Measurements from ENCODE around the gene USP13. TPM values are rescaled to one million over a fixed set of nuclear protein-coding genes. Genes with fewer than 3 reads are reported as not detected.

Gene USP13
- total and polyA plus RNA-seq, 2 of the 13 experiments (the other 11 are each of a cell fraction or from before 2014, with no cell fraction given), result 15.9 to 36.7 TPM

GRCh38 chr3:179734497-179735281 is 81.8 kb downstream of the USP13 start (continued):
- TF ChIP-seq ESRRA (CRISPR knock-in tag; IDR thresholded peaks at IDR 0.05; ENCODE audit: low read depth), result peak; percentile 78
- peak; percentile 51; the same call in 1 of the 2 replicates for TF ChIP-seq ATF1 (CRISPR knock-in tag; IDR thresholded peaks at IDR 0.05)
- TF ChIP-seq KLF16 (CRISPR knock-in tag; IDR thresholded peaks at IDR 0.05), result peak in 1 of 2 experiments; percentile 62; a peak in 1 of 4 replicates
- TF ChIP-seq HNF1A (IDR thresholded peaks at IDR 0.05; ENCODE audit: low read depth), result peak; percentile 42; the same call in 1 of the 2 replicates
- TF ChIP-seq HNF1A (CRISPR knock-in tag; IDR thresholded peaks at IDR 0.05; ENCODE audit: borderline replicate concordance), result peak; percentile 86; the same call in 1 of the 2 replicates
- TF ChIP-seq PBX2 (CRISPR knock-in tag; IDR thresholded peaks at IDR 0.05), result no peak
- peak; percentile 34; the same call in 1 of the 2 replicates for TF ChIP-seq SALL1 (CRISPR knock-in tag; IDR thresholded peaks at IDR 0.05)
- no peak for TF ChIP-seq MAF1 (CRISPR knock-in tag; IDR thresholded peaks at IDR 0.05; ENCODE audit: borderline replicate concordance)
- TF ChIP-seq THRA (CRISPR knock-in tag; IDR thresholded peaks at IDR 0.05; ENCODE audit: borderline replicate concordance), result peak; percentile 67; the same call in 1 of the 2 replicates
- TF ChIP-seq DPF2 (CRISPR knock-in tag; IDR thresholded peaks at IDR 0.05; ENCODE audit: borderline replicate concordance, low read depth), result peak; percentile 74; the same call in 1 of the 2 replicates
- peak; percentile 18; the same call in 1 of the 2 replicates for TF ChIP-seq YEATS4 (CRISPR knock-in tag; IDR thresholded peaks at IDR 0.05; ENCODE audit: borderline replicate concordance)
- TF ChIP-seq ZNF615 (CRISPR knock-in tag; IDR thresholded peaks at IDR 0.05; ENCODE audit: borderline replicate concordance), result no peak
- peak; percentile 83 for TF ChIP-seq HOMEZ (CRISPR knock-in tag; IDR thresholded peaks at IDR 0.05; ENCODE audit: low read depth)
- TF ChIP-seq SKIL (CRISPR knock-in tag; IDR thresholded peaks at IDR 0.05; ENCODE audit: borderline replicate concordance), result peak; percentile 47; the same call in 1 of the 2 replicates
- TF ChIP-seq TRAFD1 (CRISPR knock-in tag; IDR thresholded peaks at IDR 0.05; ENCODE audit: borderline replicate concordance), result no peak

Data from HepG2 (cell line).